ENCODE results near the gene LTBP2.

Gene LTBP2

GRCh38 chr14:74589291-74589879 is 22.7 kb downstream of the LTBP2 start:
- DNase-seq, result no peak

GRCh38 chr14:74587363-74587707 is 24.7 kb downstream of the LTBP2 start:
- no peak for DNase-seq

GRCh38 chr14:74586681-74587362 is 25.2 kb downstream of the LTBP2 start:
- DNase-seq, result no peak

- no peak for DNase-seq
Observed at GRCh38 chr14:74585406-74586335, 26.4 kb downstream of the LTBP2 start.

GRCh38 chr14:74584951-74585350 is 27.1 kb downstream of the LTBP2 start:
- no peak for DNase-seq

GRCh38 chr14:74583689-74584434 is 28.2 kb downstream of the LTBP2 start:
- DNase-seq, result no peak

- DNase-seq, result no peak
Observed at GRCh38 chr14:74582910-74583581, 29.0 kb downstream of the LTBP2 start.

GRCh38 chr14:74580275-74580672 is 31.8 kb downstream of the LTBP2 start:
- no peak for DNase-seq

- DNase-seq, result peak in 1 of 5 donors; percentile 34
Observed at GRCh38 chr14:74579447-74580274, 32.4 kb downstream of the LTBP2 start.

- DNase-seq, result no peak
Observed at GRCh38 chr14:74578479-74578878, 33.6 kb downstream of the LTBP2 start.

GRCh38 chr14:74577948-74578275 is 34.1 kb downstream of the LTBP2 start:
- no peak for DNase-seq

- no peak for DNase-seq
Observed at GRCh38 chr14:74577247-74577947, 34.6 kb downstream of the LTBP2 start.

- no peak for DNase-seq
Observed at GRCh38 chr14:74575936-74576335, 36.1 kb downstream of the LTBP2 start.

GRCh38 chr14:74575507-74575906 is 36.5 kb downstream of the LTBP2 start:
- no peak for DNase-seq

GRCh38 chr14:74574706-74575105 is 37.3 kb downstream of the LTBP2 start:
- peak in 1 of 5 donors; percentile 22 for DNase-seq

GRCh38 chr14:74574090-74574433 is 38.0 kb downstream of the LTBP2 start:
- DNase-seq, result peak in 1 of 5 donors; percentile 57

GRCh38 chr14:74573421-74574089 is 38.5 kb downstream of the LTBP2 start:
- no peak for DNase-seq

- no peak for DNase-seq
Observed at GRCh38 chr14:74572726-74573301, 39.2 kb downstream of the LTBP2 start.

- DNase-seq, result peak in 1 of 5 donors; percentile 12
Observed at GRCh38 chr14:74571901-74572725, 39.9 kb downstream of the LTBP2 start.

Measured in T-helper 1 cell (primary cell).